ENCODE measurements around the gene STIMATE.

The STIMATE gene

DNA sequence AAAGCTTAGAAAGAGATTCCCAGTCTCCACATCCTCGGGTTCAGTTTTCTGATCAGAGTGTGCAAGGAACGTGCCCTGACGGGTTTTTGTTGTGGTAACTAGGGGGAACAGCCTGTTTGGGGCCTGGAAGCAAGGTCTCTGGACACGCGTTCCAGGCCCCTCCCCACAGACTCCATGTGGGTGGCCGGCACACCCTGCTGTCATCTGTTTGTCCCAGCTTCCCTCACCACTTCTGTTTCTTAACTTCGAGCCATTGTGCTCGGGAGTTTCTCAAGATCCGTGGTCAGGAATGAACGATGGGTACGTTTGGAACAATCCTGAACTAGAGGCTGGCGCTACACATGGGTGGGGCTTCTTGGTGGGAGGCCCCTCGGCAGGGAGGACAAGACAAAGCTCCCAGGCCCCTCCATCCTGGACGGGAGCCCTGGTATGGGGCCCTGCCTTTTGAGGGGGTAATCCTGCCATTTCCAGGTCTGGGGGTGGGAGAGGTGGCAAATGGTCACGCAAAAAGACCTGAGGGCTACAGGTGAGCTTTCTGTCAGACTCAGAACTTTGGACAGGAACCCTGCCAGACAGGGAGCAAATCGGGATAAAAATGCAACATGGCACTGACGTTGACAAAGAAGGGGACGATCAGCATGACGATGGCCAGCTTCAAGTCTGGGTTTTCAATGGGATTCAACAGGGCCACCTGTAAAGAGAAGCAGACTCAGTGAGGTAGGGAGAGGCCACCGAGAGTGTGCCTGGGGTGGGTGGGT is 54.1 kb downstream of the STIMATE start:
- H3K27ac ChIP-seq (ENCODE audit: low read depth, low read length, poor library complexity, severe bottlenecking): no peak overlapping the region
- TF ChIP-seq EZH2 (IDR thresholded peaks at IDR 0.05; ENCODE audit: borderline replicate concordance, low read length) (no peak), CTCF (IDR thresholded peaks at IDR 0.05; ENCODE audit: low read length) (no peak)

GRCh38 chr3:52842424-52842823 is 54.9 kb downstream of the STIMATE start:
- H3K27me3 ChIP-seq (ENCODE audit: insufficient read depth, low read length): no peaks in the 10 kb centered on the region
- no peaks in the 10 kb centered on the region for H4K20me1 ChIP-seq (ENCODE audit: insufficient read depth, low read length)
- H3K9me2 ChIP-seq (ENCODE audit: low read depth, low read length): no peaks in the 10 kb centered on the region
- no peak overlapping the region for H3K27ac ChIP-seq (ENCODE audit: low read depth, low read length, poor library complexity, severe bottlenecking)
- peaks cover 13% of the 10 kb centered on the region; the same call in 1 of the 2 replicates for H3K36me3 ChIP-seq (ENCODE audit: insufficient read depth, low read length)
- TF ChIP-seq EZH2 (IDR thresholded peaks at IDR 0.05; ENCODE audit: borderline replicate concordance, low read length) (no peak), CTCF (IDR thresholded peaks at IDR 0.05; ENCODE audit: low read length) (no peak)
- H3K4me2 ChIP-seq (ENCODE audit: low read length): no peak overlapping the region
- H3F3A ChIP-seq (ENCODE audit: insufficient read depth, low read length): no peaks in the 10 kb centered on the region
- H3K9ac ChIP-seq (ENCODE audit: low read length): no peak overlapping the region
- H3K79me2 ChIP-seq (ENCODE audit: insufficient read depth, low read length): no peaks in the 10 kb centered on the region
- H3K9me3 ChIP-seq (ENCODE audit: low read length): no peaks in the 10 kb centered on the region
- H3K4me1 ChIP-seq (ENCODE audit: insufficient read depth, low read length, severe bottlenecking): no peaks in the 10 kb centered on the region
- H3K4me3 ChIP-seq (ENCODE audit: low read depth, low read length, poor library complexity, severe bottlenecking): no peak overlapping the region
- no peak overlapping the region for H2AFZ ChIP-seq (ENCODE audit: low read length)

More for the DNA sequence above, 54.1 kb downstream of the STIMATE start:
- Histone ChIP-seq H3K4me1 (ENCODE audit: insufficient read depth, low read length, severe bottlenecking) (no peaks in the 10 kb centered on the region), H3K36me3 (ENCODE audit: insufficient read depth, low read length) (peaks cover 18% of the 10 kb centered on the region; the same call in 1 of the 2 replicates), H3F3A (ENCODE audit: insufficient read depth, low read length) (no peaks in the 10 kb centered on the region), H3K4me3 (ENCODE audit: low read depth, low read length, poor library complexity, severe bottlenecking) (no peak overlapping the region), H3K9me2 (ENCODE audit: low read depth, low read length) (no peaks in the 10 kb centered on the region), H4K20me1 (ENCODE audit: insufficient read depth, low read length) (no peaks in the 10 kb centered on the region), H2AFZ (ENCODE audit: low read length) (no peak overlapping the region), H3K27me3 (ENCODE audit: insufficient read depth, low read length) (no peaks in the 10 kb centered on the region), H3K79me2 (ENCODE audit: insufficient read depth, low read length) (no peaks in the 10 kb centered on the region), H3K9ac (ENCODE audit: low read length) (no peak overlapping the region), H3K4me2 (ENCODE audit: low read length) (no peak overlapping the region), H3K9me3 (ENCODE audit: low read length) (no peaks in the 10 kb centered on the region)

GRCh38 chr3:52841981-52842340 is 55.4 kb downstream of the STIMATE start:
- Histone ChIP-seq H3K4me2 (ENCODE audit: low read length) (no peak overlapping the region), H3K9me3 (ENCODE audit: low read length) (no peaks in the 10 kb centered on the region), H3K9me2 (ENCODE audit: low read depth, low read length) (no peaks in the 10 kb centered on the region), H4K20me1 (ENCODE audit: insufficient read depth, low read length) (no peaks in the 10 kb centered on the region), H3K4me3 (ENCODE audit: low read depth, low read length, poor library complexity, severe bottlenecking) (no peak overlapping the region), H3K27me3 (ENCODE audit: insufficient read depth, low read length) (no peaks in the 10 kb centered on the region), H3K36me3 (ENCODE audit: insufficient read depth, low read length) (peaks cover 13% of the 10 kb centered on the region; the same call in 1 of the 2 replicates), H3K79me2 (ENCODE audit: insufficient read depth, low read length) (no peaks in the 10 kb centered on the region), H3K4me1 (ENCODE audit: insufficient read depth, low read length, severe bottlenecking) (no peaks in the 10 kb centered on the region), H3F3A (ENCODE audit: insufficient read depth, low read length) (no peaks in the 10 kb centered on the region), H3K27ac (ENCODE audit: low read depth, low read length, poor library complexity, severe bottlenecking) (no peak overlapping the region), H2AFZ (ENCODE audit: low read length) (no peak overlapping the region), H3K9ac (ENCODE audit: low read length) (no peak overlapping the region)
- TF ChIP-seq CTCF (IDR thresholded peaks at IDR 0.05; ENCODE audit: low read length) (no peak), EZH2 (IDR thresholded peaks at IDR 0.05; ENCODE audit: borderline replicate concordance, low read length) (no peak)
